Central memory CD8-positive, alpha-beta T cell (primary cell): ENCODE data around the gene E2F2.

Source experiments
- ATAC-seq: fragments of 150-1000 bp; cut with Tn5 transposase; replicated peaks from 2 replicates; pipeline ENCODE4 v1.10.0; 2022; ENCODE audit warnings: mild to moderate bottlenecking, moderate FRiP score, moderate number of reproducible peaks; ENCODE audit not compliant: poor library complexity, severe bottlenecking; ENCODE audit errors: extremely low read depth
- DNase-seq, 2 donors: peaks; one replicate each; pipeline ENCODE4 v3.0.0; 2021; ENCODE audit warnings: low spot score in 2 of 2
- H3K27ac Mint-ChIP-seq: one replicate; pipeline ENCODE4 v1.8.0; 2022; ENCODE audit warnings: low read depth, mild to moderate bottlenecking, moderate library complexity, mixed read lengths
- H3K27me3 Mint-ChIP-seq: one replicate; pipeline ENCODE4 v1.8.0; 2022; ENCODE audit warnings: mixed read lengths
- H3K36me3 Mint-ChIP-seq: one replicate; pipeline ENCODE4 v1.8.0; 2022; ENCODE audit warnings: mild to moderate bottlenecking, moderate library complexity, mixed read lengths; ENCODE audit not compliant: insufficient read depth
- H3K4me1 Mint-ChIP-seq: one replicate; pipeline ENCODE4 v1.8.0; 2022; ENCODE audit warnings: mixed read lengths
- H3K4me3 Mint-ChIP-seq: one replicate; pipeline ENCODE4 v1.8.0; 2022; ENCODE audit warnings: mild to moderate bottlenecking, moderate library complexity, mixed read lengths
- H3K9me3 Mint-ChIP-seq: one replicate; pipeline ENCODE4 v1.8.0; 2022; ENCODE audit warnings: mixed read lengths

E2F2 gene

GRCh38 chr1:23568608-23569383 is 37.8 kb upstream of the E2F2 start:
- H3K27ac Mint-ChIP-seq, result peak overlapping the region; percentile 27
- ATAC-seq (no peak), DNase-seq (no peak)
- peaks cover 61% of the 10 kb centered on the region for H3K27me3 Mint-ChIP-seq
- peaks cover 8% of the 10 kb centered on the region for H3K4me1 Mint-ChIP-seq
- no peaks in the 10 kb centered on the region for H3K9me3 Mint-ChIP-seq
- H3K4me3 Mint-ChIP-seq, result peak overlapping the region; percentile 75
- peaks cover 8% of the 10 kb centered on the region for H3K36me3 Mint-ChIP-seq

GRCh38 chr1:23567996-23568607 is 37.1 kb upstream of the E2F2 start:
- peak overlapping the region; percentile 27 for H3K27ac Mint-ChIP-seq
- DNase-seq (no peak), ATAC-seq (no peak)
- peaks cover 68% of the 10 kb centered on the region for H3K27me3 Mint-ChIP-seq
- H3K36me3 Mint-ChIP-seq, result peaks cover 8% of the 10 kb centered on the region
- H3K4me3 Mint-ChIP-seq, result peak overlapping the region; percentile 75
- peaks cover 8% of the 10 kb centered on the region for H3K4me1 Mint-ChIP-seq
- no peaks in the 10 kb centered on the region for H3K9me3 Mint-ChIP-seq

- peaks cover 73% of the 10 kb centered on the region for H3K27me3 Mint-ChIP-seq
- peaks cover 8% of the 10 kb centered on the region for H3K4me1 Mint-ChIP-seq
- H3K27ac Mint-ChIP-seq, result no peak overlapping the region
- no peaks in the 10 kb centered on the region for H3K9me3 Mint-ChIP-seq
- DNase-seq (no peak), ATAC-seq (no peak)
- H3K36me3 Mint-ChIP-seq, result peaks cover 8% of the 10 kb centered on the region
- no peak overlapping the region for H3K4me3 Mint-ChIP-seq
Observed at GRCh38 chr1:23567629-23567995, 36.6 kb upstream of the E2F2 start.

DNA sequence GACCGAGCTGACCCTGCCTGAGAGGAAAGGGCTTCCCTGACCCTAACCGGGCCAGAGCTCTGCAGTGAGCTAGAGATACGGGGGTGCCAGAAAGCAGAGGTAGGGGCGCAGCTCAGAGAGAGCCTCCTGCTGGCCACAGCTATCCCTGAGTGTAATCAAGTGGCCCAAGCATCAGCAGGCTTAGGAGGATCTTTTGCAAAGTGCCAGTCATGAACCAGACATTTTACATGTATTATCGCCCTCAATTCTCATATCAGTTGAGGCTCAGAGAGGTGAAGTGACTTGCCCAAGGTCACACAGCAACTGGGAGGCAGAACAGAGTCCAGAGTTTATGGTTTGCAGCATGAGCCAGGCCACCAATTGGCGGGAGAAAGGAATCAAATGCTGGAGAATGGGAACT is 35.3 kb upstream of the E2F2 start:
- no peak overlapping the region for H3K27ac Mint-ChIP-seq
- ATAC-seq, result no peak
- peaks cover 75% of the 10 kb centered on the region for H3K27me3 Mint-ChIP-seq
- DNase-seq, result no peak
- no peaks in the 10 kb centered on the region for H3K9me3 Mint-ChIP-seq
- H3K36me3 Mint-ChIP-seq, result peaks cover 8% of the 10 kb centered on the region
- peaks cover 12% of the 10 kb centered on the region for H3K4me1 Mint-ChIP-seq
- H3K4me3 Mint-ChIP-seq, result no peak overlapping the region

DNA sequence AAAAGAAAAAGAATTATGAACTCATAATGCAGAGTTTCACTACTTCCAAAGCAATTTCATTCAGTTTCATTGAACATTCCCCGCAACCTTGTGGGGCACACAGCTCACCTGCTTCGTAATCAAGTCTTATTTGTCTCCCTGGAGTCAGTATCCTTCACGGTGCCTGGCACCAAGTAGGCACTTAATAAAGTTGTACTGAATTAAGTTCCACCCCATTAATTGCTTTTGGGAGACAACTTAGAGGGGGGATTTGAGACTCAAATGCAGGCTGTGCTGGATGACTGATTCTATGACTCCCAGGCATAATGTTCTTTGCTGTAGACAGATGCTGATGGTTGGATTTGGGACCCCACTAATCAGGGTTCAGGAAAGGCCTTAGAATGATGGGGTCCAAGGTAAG is 34.7 kb upstream of the E2F2 start:
- peaks cover 71% of the 10 kb centered on the region for H3K27me3 Mint-ChIP-seq
- H3K27ac Mint-ChIP-seq, result no peak overlapping the region
- H3K36me3 Mint-ChIP-seq, result peaks cover 8% of the 10 kb centered on the region
- DNase-seq (no peak), ATAC-seq (no peak)
- no peaks in the 10 kb centered on the region for H3K9me3 Mint-ChIP-seq
- H3K4me3 Mint-ChIP-seq, result no peak overlapping the region
- peaks cover 14% of the 10 kb centered on the region for H3K4me1 Mint-ChIP-seq

DNA sequence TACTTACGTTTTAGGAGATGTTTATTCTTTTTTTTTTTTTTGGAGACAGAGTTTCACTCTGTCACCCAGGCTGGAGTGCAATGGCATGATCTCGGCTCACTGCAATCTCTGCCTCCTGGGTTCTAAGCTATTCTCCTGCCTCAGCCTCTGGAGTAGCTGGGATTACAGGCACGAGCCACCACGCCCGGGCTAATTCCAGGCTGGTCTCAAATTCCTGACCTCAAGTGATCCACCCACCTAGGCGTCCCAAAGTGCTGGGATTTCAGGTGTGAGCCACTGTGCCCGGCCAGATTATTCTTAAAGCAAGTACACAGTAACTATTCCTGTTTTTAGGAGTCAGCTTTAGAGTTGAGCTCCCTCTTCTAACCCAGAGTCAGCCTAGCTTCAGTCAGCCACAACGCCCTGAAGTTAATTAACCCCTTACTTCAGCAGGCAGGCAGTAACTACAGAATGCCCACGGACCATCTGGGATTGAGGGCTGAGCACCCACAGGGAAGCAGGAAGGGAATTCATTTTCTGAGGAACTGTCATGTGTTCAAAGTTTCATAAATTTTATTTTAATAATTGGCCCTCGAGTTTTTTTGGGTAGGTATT is 33.6 kb upstream of the E2F2 start:
- DNase-seq (no peak), ATAC-seq (no peak)
- H3K4me3 Mint-ChIP-seq, result no peak overlapping the region
- H3K27me3 Mint-ChIP-seq, result peaks cover 60% of the 10 kb centered on the region
- H3K4me1 Mint-ChIP-seq, result peaks cover 21% of the 10 kb centered on the region
- H3K27ac Mint-ChIP-seq, result no peak overlapping the region
- no peaks in the 10 kb centered on the region for H3K9me3 Mint-ChIP-seq
- peaks cover 11% of the 10 kb centered on the region for H3K36me3 Mint-ChIP-seq

DNA sequence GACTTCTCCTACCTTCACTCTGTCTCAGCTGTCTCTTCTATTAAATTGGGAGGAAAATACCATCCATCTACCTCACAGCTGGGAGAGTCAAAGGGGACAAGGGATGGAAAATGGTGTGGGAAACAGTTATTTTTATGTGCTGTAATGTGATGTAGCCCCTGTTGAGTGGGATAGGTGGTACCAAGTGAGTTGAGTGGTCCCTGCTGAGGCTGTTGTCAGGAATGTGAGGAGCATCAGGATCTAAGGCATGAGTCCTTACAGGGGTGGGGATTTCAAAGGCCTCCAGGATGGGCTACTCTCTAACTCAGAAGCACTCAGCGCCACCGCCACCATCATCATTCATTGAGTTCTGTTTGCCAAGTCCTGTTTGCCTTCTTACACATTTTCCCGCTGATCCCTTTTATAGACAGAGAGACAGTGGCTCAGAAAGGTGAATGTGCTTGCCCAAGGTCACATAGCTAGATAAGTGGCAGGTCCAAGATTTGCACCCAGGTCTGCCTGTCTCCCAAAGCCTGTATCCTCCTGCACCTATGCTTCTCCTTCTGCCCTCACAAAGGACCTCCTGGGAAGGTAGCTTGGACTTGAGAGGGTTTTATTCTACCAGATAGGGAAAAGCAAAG is 32.8 kb upstream of the E2F2 start:
- Mint-ChIP-seq H3K4me3 (no peak overlapping the region), H3K27ac (no peak overlapping the region), H3K4me1 (peaks cover 28% of the 10 kb centered on the region), H3K36me3 (peaks cover 10% of the 10 kb centered on the region), H3K9me3 (no peaks in the 10 kb centered on the region), H3K27me3 (peaks cover 52% of the 10 kb centered on the region)
- no peak for DNase-seq
- ATAC-seq, result no peak

DNA sequence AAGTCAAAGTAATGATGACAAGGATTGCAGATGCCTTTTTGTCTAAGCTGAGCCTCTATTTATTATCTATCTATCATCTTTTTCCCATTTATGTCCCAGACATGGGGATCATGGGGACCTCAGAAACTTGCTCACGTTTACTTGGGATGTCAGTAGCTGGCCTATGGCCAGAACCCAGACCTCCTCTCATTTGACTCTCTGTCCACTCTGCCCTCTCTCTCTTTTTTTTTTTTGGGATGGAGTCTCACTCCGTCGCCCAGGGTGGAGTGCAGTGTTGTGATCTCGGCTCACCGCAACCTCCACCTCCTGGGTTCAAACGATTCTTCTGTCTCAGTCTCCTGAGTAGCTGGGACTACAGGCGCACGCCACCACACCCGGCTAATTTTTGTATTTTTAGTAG is 32.0 kb upstream of the E2F2 start:
- DNase-seq (no peak), ATAC-seq (no peak)
- Mint-ChIP-seq H3K36me3 (peaks cover 10% of the 10 kb centered on the region), H3K4me3 (no peak overlapping the region), H3K27me3 (peaks cover 44% of the 10 kb centered on the region), H3K4me1 (peaks cover 28% of the 10 kb centered on the region), H3K9me3 (no peaks in the 10 kb centered on the region), H3K27ac (peak overlapping the region; percentile 89)

DNA sequence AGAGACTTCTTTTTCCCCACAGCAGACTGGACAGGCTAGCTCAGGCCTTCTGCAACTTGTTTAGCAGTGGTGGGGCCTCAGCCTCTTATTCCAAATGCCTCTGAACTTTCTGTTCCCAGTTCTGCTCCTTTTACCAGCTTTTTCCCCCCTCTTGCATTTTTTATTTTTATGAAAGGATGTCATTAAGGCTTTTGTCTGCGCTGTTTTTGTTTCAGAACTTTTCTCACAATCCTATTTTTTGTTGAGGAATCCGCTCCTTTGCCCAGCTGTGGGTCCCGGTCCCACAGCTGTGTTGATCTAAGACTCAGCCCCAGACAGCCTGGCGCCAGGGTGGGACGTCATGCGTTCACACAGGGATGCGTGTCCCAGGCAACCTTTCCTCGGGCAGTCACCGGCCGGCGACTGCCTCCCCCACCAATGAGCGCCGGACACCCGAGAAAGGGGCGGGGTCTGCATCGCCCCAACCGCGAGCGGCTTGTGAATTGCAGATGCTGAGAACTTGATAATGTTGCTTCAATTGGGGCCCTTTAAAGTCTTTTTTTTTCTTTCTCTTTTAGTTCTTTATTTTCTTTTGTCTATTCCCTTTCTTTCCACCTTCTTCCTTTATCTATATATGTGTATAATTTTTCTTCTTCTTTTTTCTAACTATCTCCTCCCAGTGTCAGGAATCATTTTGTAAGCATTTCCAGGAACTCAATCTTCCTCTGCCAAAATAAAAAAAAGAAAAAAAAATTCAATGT is 31.3 kb upstream of the E2F2 start:
- Mint-ChIP-seq H3K27ac (peak overlapping the region; percentile 89), H3K4me3 (no peak overlapping the region), H3K36me3 (peaks cover 12% of the 10 kb centered on the region), H3K4me1 (peaks cover 28% of the 10 kb centered on the region), H3K9me3 (no peaks in the 10 kb centered on the region), H3K27me3 (peaks cover 38% of the 10 kb centered on the region)
- ATAC-seq, result no peak
- DNase-seq, result no peak

DNA sequence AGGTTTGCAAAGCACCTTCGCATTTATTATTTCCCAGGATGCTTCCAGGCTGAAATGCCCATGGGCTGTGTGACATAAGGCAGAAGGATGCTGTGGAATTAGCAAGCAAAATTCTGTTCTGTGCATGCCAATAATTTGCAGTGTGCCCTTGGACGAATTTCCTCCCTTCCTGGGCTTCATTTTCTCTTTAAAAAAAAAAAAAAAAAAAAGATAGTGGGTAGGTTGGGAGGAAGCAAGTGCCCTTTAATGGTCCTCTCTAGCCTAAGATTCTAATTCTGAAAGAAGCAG is 30.7 kb upstream of the E2F2 start:
- H3K27ac Mint-ChIP-seq, result no peak overlapping the region
- no peak for ATAC-seq
- H3K27me3 Mint-ChIP-seq, result peaks cover 33% of the 10 kb centered on the region
- peaks cover 11% of the 10 kb centered on the region for H3K36me3 Mint-ChIP-seq
- peaks cover 28% of the 10 kb centered on the region for H3K4me1 Mint-ChIP-seq
- H3K9me3 Mint-ChIP-seq, result no peaks in the 10 kb centered on the region
- no peak for DNase-seq
- H3K4me3 Mint-ChIP-seq, result no peak overlapping the region

- Mint-ChIP-seq H3K27ac (no peak overlapping the region), H3K4me1 (peaks cover 28% of the 10 kb centered on the region), H3K36me3 (peaks cover 11% of the 10 kb centered on the region), H3K4me3 (no peak overlapping the region), H3K9me3 (no peaks in the 10 kb centered on the region), H3K27me3 (peaks cover 27% of the 10 kb centered on the region)
- ATAC-seq (no peak), DNase-seq (no peak)
Observed at GRCh38 chr1:23561076-23561812, 30.2 kb upstream of the E2F2 start.
